ENCODE results near the gene C12orf43. TPM values are rescaled to one million over a fixed set of nuclear protein-coding genes. Genes with fewer than 3 reads are reported as not detected.

Gene C12orf43
- total RNA-seq, 1 experiment from 2014 or later, result 22.1 TPM

DNA sequence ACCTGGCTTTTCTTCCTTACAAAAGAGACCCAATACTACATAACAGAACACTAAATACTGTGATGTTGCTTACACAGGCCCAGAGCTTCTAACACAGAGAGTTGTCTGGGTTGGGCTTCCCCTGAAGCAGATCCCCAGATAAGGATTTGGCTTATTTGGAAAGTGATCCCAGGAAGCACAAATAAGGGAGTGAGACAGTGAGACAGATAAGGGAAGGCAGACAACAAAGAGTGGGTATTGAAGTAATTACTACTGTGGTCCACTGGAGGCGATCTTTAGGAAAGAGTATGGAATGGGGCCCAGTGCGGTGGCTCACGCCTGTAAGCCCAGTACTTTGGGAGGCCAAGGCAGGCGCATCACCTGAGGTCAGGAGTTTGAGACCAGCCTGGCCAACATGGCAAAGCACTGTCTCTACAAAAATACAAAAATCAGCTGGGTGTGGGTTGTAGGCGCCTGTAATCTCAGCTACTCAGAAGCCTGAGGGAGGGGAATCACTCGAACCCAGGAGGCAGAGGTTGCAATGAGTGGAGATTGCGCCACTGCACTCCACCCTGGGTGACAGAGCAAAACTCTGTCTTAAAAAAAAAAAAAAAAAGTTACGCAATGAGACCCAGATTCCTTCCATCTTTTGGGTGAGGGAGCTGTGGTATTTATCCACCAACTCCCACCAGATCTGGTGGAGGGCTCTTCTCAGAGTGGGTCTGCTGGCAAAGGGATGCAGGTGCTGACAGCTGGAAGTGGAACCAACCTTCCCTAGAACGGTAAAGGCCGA is 10.2 kb upstream of the C12orf43 start:
- peak overlapping the region; percentile 90 for H3K27ac Mint-ChIP-seq (ENCODE audit: unreplicated experiment)
- intact Hi-C loops (cut with micrococcal nuclease; ENCODE audit: unreplicated experiment), result no loop called here
- CTCF ChIA-PET, result interaction anchor here (0.6 to 0.7 kb wide), 2 partner anchors 8 to 21 kb away, joined by 3 to 4 read pairs; no protein-coding TSS in a partner anchor

DNA sequence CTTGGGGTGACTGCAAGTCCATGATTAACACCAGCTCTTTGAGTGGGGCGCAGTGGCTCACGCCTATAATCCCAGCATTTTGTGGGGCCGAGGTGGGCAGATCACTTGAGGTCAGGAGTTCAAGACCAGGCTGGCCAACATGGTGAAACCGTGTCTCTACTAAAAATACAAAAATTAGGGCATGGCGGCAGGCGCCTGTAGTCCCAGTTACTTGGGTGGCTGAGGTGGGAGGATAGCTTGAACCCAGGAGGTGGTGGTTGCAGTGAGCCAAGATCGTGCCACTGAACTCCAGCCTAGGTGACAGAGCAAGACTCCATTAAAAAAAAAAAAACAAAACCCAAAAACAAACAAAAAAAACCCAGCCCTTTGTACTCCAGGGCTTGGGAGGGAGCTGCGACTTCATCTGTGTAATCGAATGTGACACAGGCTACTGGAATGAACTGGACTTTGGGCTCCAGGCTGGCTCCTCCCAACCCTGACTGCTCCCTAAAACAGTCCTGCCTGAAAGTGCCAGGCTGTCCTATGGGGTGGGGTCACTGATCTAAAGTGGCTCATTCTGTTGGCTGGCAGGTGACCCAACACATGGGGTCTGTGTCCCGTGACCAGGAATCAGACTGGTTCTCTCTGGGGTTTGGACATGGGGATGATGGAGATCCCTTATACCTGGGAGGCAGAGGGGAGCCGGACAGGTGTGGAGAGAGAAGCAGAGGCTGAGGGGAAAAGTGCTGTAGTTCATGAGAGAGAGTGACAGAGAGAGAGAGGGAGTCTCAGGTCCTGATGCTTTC is 9.3 kb upstream of the C12orf43 start:
- POLR2A ChIA-PET, result interaction anchor here (1.3 kb wide), 1 partner anchor 54 kb away, joined by 5 read pairs; no protein-coding TSS in a partner anchor

More for the DNA sequence above, 10.2 kb upstream of the C12orf43 start:
- Mint-ChIP-seq H3K36me3 (ENCODE audit: insufficient read depth, unreplicated experiment) (peaks cover 16% of the 10 kb centered on the region), H3K4me1 (ENCODE audit: low read depth, unreplicated experiment) (peaks cover 10% of the 10 kb centered on the region), H3K9me3 (ENCODE audit: unreplicated experiment) (no peaks in the 10 kb centered on the region), H3K27me3 (ENCODE audit: insufficient read depth, unreplicated experiment) (no peaks in the 10 kb centered on the region), H3K4me3 (ENCODE audit: unreplicated experiment) (peak overlapping the region; percentile 61)
- TF ChIP-seq, protein P1, sequence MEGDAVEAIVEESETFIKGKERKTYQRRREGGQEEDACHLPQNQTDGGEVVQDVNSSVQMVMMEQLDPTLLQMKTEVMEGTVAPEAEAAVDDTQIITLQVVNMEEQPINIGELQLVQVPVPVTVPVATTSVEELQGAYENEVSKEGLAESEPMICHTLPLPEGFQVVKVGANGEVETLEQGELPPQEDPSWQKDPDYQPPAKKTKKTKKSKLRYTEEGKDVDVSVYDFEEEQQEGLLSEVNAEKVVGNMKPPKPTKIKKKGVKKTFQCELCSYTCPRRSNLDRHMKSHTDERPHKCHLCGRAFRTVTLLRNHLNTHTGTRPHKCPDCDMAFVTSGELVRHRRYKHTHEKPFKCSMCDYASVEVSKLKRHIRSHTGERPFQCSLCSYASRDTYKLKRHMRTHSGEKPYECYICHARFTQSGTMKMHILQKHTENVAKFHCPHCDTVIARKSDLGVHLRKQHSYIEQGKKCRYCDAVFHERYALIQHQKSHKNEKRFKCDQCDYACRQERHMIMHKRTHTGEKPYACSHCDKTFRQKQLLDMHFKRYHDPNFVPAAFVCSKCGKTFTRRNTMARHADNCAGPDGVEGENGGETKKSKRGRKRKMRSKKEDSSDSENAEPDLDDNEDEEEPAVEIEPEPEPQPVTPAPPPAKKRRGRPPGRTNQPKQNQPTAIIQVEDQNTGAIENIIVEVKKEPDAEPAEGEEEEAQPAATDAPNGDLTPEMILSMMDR (IDR thresholded peaks at IDR 0.05; ENCODE audit: insufficient read depth in 1 of 2, low read depth in 1 of 2, low read length in 1 of 2, severe bottlenecking in 1 of 2, unreplicated experiment in 1 of 2), result peak; percentile 24 to 45
- H3K27me3 ChIP-seq (replicated peaks; ENCODE audit: control insufficient read depth, insufficient read depth, low read length), result no peaks in the 10 kb centered on the region
- peaks cover 33% of the 10 kb centered on the region for H3K4me1 ChIP-seq
- H3K36me3 ChIP-seq (ENCODE audit: control insufficient read depth, insufficient read depth, low read length), result no peaks in the 10 kb centered on the region; the same call in 1 of the 2 replicates
- H3K4me3 ChIP-seq (ENCODE audit: low read depth, low read length), result no peak overlapping the region
- POLR2A ChIA-PET, result interaction anchor here (1.3 kb wide), 1 partner anchor 55 kb away, joined by 5 read pairs; no protein-coding TSS in a partner anchor
- peaks cover 13% of the 10 kb centered on the region for H3K9me3 ChIP-seq
- DNase-seq, result peak in 1 of 2 experiments; percentile 59
- BruUV-seq (replicated peaks), result TSS peak; percentile 98

More for the DNA sequence above, 9.3 kb upstream of the C12orf43 start:
- peaks cover 16% of the 10 kb centered on the region for H3K36me3 Mint-ChIP-seq (ENCODE audit: insufficient read depth, unreplicated experiment)
- intact Hi-C loops (cut with micrococcal nuclease; ENCODE audit: unreplicated experiment), result no loop called here
- no peaks in the 10 kb centered on the region for H3K27me3 Mint-ChIP-seq (ENCODE audit: insufficient read depth, unreplicated experiment)
- H3K4me1 ChIP-seq, result peaks cover 33% of the 10 kb centered on the region
- H3K9me3 Mint-ChIP-seq (ENCODE audit: unreplicated experiment), result no peaks in the 10 kb centered on the region
- DNase-seq, result peak; percentile 86 to 92
- H3K4me1 Mint-ChIP-seq (ENCODE audit: low read depth, unreplicated experiment), result peaks cover 10% of the 10 kb centered on the region
- no peaks in the 10 kb centered on the region; the same call in 1 of the 2 replicates for H3K36me3 ChIP-seq (ENCODE audit: control insufficient read depth, insufficient read depth, low read length)
- no peaks in the 10 kb centered on the region for H3K27me3 ChIP-seq (replicated peaks; ENCODE audit: control insufficient read depth, insufficient read depth, low read length)
- H3K4me3 ChIP-seq (ENCODE audit: low read depth, low read length), result no peak overlapping the region
- peak overlapping the region; percentile 61 for H3K4me3 Mint-ChIP-seq (ENCODE audit: unreplicated experiment)
- CTCF ChIA-PET, result interaction anchor here (0.6 to 0.7 kb wide), 3 partner anchors 8 to 20 kb away, joined by 3 to 4 read pairs (median 3); no protein-coding TSS in a partner anchor
- TSS peak; percentile 41 for BruUV-seq (replicated peaks)
- peak overlapping the region; percentile 90 for H3K27ac Mint-ChIP-seq (ENCODE audit: unreplicated experiment)
- TF ChIP-seq, protein P1 (IDR thresholded peaks at IDR 0.05; ENCODE audit: insufficient read depth in 1 of 2, low read depth in 1 of 2, low read length in 1 of 2, severe bottlenecking in 1 of 2, unreplicated experiment in 1 of 2), result no peak
- peaks cover 13% of the 10 kb centered on the region for H3K9me3 ChIP-seq

Data from Caco-2 (cell line).